EH (cell line): ENCODE measurements around the gene CEMIP.
A peak's percentile ranks its signal among the peaks of the same experiment; 100 is the strongest.
"Not testable (repeated sequence)": the region's sequence is repeated elsewhere in the genome, so short reads cannot be mapped to it uniquely, and the experiment has no call there.

Experiments used
- DNase-seq: peaks from one replicate; pipeline ENCODE4 v3.0.0-alpha.2; 2015; ENCODE audit warnings: low read depth

The CEMIP gene

GRCh38 chr15:80953001-80953952 is 174.1 kb downstream of the CEMIP start:
- peak; percentile 58 for DNase-seq

GRCh38 chr15:80953953-80954778 is 175.0 kb downstream of the CEMIP start:
- DNase-seq: peak; percentile 40

- peak; percentile 94 for DNase-seq
Measured at GRCh38 chr15:80955571-80956452, 176.6 kb downstream of the CEMIP start.

- no peak for DNase-seq
Measured at GRCh38 chr15:80957556-80957955, 178.4 kb downstream of the CEMIP start.

GRCh38 chr15:80957976-80958375 is 178.8 kb downstream of the CEMIP start:
- no peak for DNase-seq

GRCh38 chr15:80958818-80959495 is 179.8 kb downstream of the CEMIP start:
- DNase-seq: no peak

- not testable (repeated sequence) for DNase-seq
Measured at GRCh38 chr15:80965454-80965853, 186.3 kb downstream of the CEMIP start.

GRCh38 chr15:80966431-80967197 is 187.4 kb downstream of the CEMIP start:
- DNase-seq: no peak

GRCh38 chr15:80967451-80967850 is 188.3 kb downstream of the CEMIP start:
- DNase-seq: peak; percentile 86

GRCh38 chr15:80967991-80968510 is 188.9 kb downstream of the CEMIP start:
- DNase-seq: no peak

GRCh38 chr15:80969316-80969715 is 190.1 kb downstream of the CEMIP start:
- no peak for DNase-seq

- peak; percentile 73 for DNase-seq
Measured at GRCh38 chr15:80970018-80970657, 191.0 kb downstream of the CEMIP start.

GRCh38 chr15:80970658-80971057 is 191.5 kb downstream of the CEMIP start:
- no peak for DNase-seq

GRCh38 chr15:80971143-80971542 is 192.0 kb downstream of the CEMIP start:
- DNase-seq: no peak

GRCh38 chr15:80972276-80972675 is 193.1 kb downstream of the CEMIP start:
- DNase-seq: no peak

GRCh38 chr15:80974914-80975313 is 195.7 kb downstream of the CEMIP start:
- no peak for DNase-seq

GRCh38 chr15:80976851-80977250 is 197.7 kb downstream of the CEMIP start:
- no peak for DNase-seq

- peak; percentile 59 for DNase-seq
Measured at GRCh38 chr15:80977627-80978036, 198.5 kb downstream of the CEMIP start.

- peak; percentile 72 for DNase-seq
Measured at GRCh38 chr15:80978685-80979329, 199.6 kb downstream of the CEMIP start.
